K562 (cell line): Measurements from ENCODE around the gene MBOAT2. TPM values are rescaled to one million over a fixed set of nuclear protein-coding genes. Genes with fewer than 3 reads are reported as not detected.

Source experiments
- ATAC-seq: fragments of 200-7000 bp; cut with Tn5 transposase; 3 replicates; pipeline ENCODE4 v1.9.1; 2020; ENCODE audit warnings: moderate library complexity
- BruUV-seq: library from RNA; stranded (reverse); fragments of 400-500 nt; replicated peaks from 2 replicates; lab custom pipeline; 2021; lab: Mats Ljungman, UMichigan
- CTCF ChIA-PET: fragments of 300-600 bp; formaldehyde crosslinking; extraction: SDS; loops from one replicate; lab custom pipeline; 2021; ENCODE audit warnings: low intra/inter-chr PET ratio; lab: Yijun Ruan, JAX
- POLR2A ChIA-PET: fragments of 300-600, 350-650 bp; sonication (Branson Sonifier 250); formaldehyde crosslinking; extraction: SDS; loops from one replicate; lab custom pipeline; 2021; ENCODE audit warnings: antibody characterized with exemption, inconsistent platforms; lab: Yijun Ruan, JAX
- DNase-seq, 4 experiments: peaks; one replicate each; pipeline versions ENCODE4 v3.0.0 to v3.0.0-alpha.2; 2011 to 2018; ENCODE audit warnings: low spot score in 3 of 4, mixed read lengths in 3 of 4; ENCODE audit errors: extremely low read depth in 1 of 4
- FAIRE-seq: peaks from 2 replicates; lab custom pipeline; 2011; peaks lifted over from hg19 to GRCh38; lab: Jason Lieb, UNC
- H2AFZ ChIP-seq: 2 replicates; pipeline ENCODE4 v1.6.0; 2011; ENCODE audit warnings: low read depth, low read length, control low read depth, inconsistent platforms
- H3K27ac ChIP-seq: fragments of 200-600 bp; 3 replicates; pipeline ENCODE4 v1.8.0; 2011; ENCODE audit warnings: low read depth, mild to moderate bottlenecking, control low read depth, inconsistent platforms, low read length, moderate library complexity, mixed read lengths; ENCODE audit errors: extremely low read depth
- H3K27me3 ChIP-seq, 2 experiments: fragments of 300-600 bp in 1 of 2; 2 replicates in 1 of 2; 3 replicates in 1 of 2; pipeline versions ENCODE4 v1.6.0 to v1.8.0; 2011; ENCODE audit warnings: inconsistent platforms in 2 of 2, low read length in 2 of 2, mild to moderate bottlenecking in 1 of 2, mixed read lengths in 1 of 2, moderate library complexity in 1 of 2; ENCODE audit not compliant: control insufficient read depth in 2 of 2, insufficient read depth in 2 of 2
- H3K36me3 ChIP-seq: fragments of 300-600 bp; 3 replicates; pipeline ENCODE4 v1.8.0; 2011; ENCODE audit warnings: mild to moderate bottlenecking, low read length, inconsistent platforms; ENCODE audit not compliant: control insufficient read depth, insufficient read depth
- H3K4me1 ChIP-seq, 2 experiments: fragments of 200-600 bp in 1 of 2; replicated peaks in 1 of 2; 2 replicates in 1 of 2; 3 replicates in 1 of 2; pipeline versions ENCODE4 v1.5.1 to v1.8.0; 2011; ENCODE audit warnings: inconsistent platforms in 2 of 2, low read length in 2 of 2, mild to moderate bottlenecking in 1 of 2, mixed read lengths in 1 of 2, moderate library complexity in 1 of 2; ENCODE audit not compliant: control insufficient read depth in 2 of 2, insufficient read depth in 2 of 2
- H3K4me2 ChIP-seq: 2 replicates; pipeline ENCODE4 v1.6.1; 2011; ENCODE audit warnings: low read length, control low read depth, inconsistent platforms, mixed read lengths; ENCODE audit not compliant: insufficient read depth
- H3K4me3 ChIP-seq: fragments of 200-600 bp; sonication (generic), shearing (Covaris generic); 2 replicates; pipeline ENCODE4 v1.5.1; 2016; ENCODE audit warnings: control low read depth, inconsistent platforms
- H3K79me2 ChIP-seq: fragments of 200-600 bp; 3 replicates; pipeline ENCODE4 v1.8.0; 2011; ENCODE audit warnings: low read length, inconsistent platforms; ENCODE audit not compliant: control insufficient read depth, insufficient read depth
- H3K9ac ChIP-seq, 2 experiments: 2 replicates each; pipeline versions ENCODE4 v1.6.0 to v1.6.1; 2011; ENCODE audit warnings: low read depth in 2 of 2, low read length in 2 of 2, control low read depth in 1 of 2, inconsistent platforms in 1 of 2, mild to moderate bottlenecking in 1 of 2, mixed read lengths in 1 of 2; ENCODE audit not compliant: insufficient read depth in 1 of 2
- H3K9me1 ChIP-seq: one replicate; pipeline ENCODE4 v1.6.0; 2011; ENCODE audit warnings: inconsistent platforms, mild to moderate bottlenecking, low read length, moderate library complexity; ENCODE audit not compliant: control insufficient read depth, insufficient read depth
- H3K9me3 ChIP-seq: replicated peaks from 2 replicates; pipeline ENCODE4 v1.5.1; 2011; ENCODE audit warnings: low read depth, low read length, inconsistent platforms; ENCODE audit not compliant: control insufficient read depth, insufficient read depth
- H4K20me1 ChIP-seq: replicated peaks from 2 replicates; pipeline ENCODE4 v1.6.1; 2011; ENCODE audit warnings: low read length, inconsistent platforms, mixed read lengths; ENCODE audit not compliant: control insufficient read depth, insufficient read depth
- CHD1 ChIP-seq: fragments of 200-600 bp; sonication (generic); IDR thresholded peaks from one replicate; pipeline ENCODE4 v1.6.1; 2012; ENCODE audit warnings: mild to moderate bottlenecking, moderate library complexity, low read length, inconsistent platforms
- MXI1 ChIP-seq: IDR thresholded peaks from 2 replicates; pipeline ENCODE4 v1.6.1; 2011; ENCODE audit warnings: low read depth, mild to moderate bottlenecking, improper control_type of control experiment, low read length
- MYNN ChIP-seq, 2 experiments: sonication (generic); formaldehyde crosslinking in 1 of 2; IDR thresholded peaks; 2 replicates each; pipeline versions ENCODE4 v1.5.0 to v1.6.1; 2016 to 2020; ENCODE audit warnings: antibody characterized with exemption in 1 of 2, missing genetic modification reagents in 1 of 2
- POLR2AphosphoS2 ChIP-seq: IDR thresholded peaks from 2 replicates; pipeline ENCODE4 v1.6.1; 2012; ENCODE audit warnings: low read length, improper control_type of control experiment
- POLR3A ChIP-seq: IDR thresholded peaks from 2 replicates; pipeline ENCODE4 v1.6.1; 2011; ENCODE audit warnings: borderline replicate concordance, mild to moderate bottlenecking, moderate library complexity; ENCODE audit not compliant: insufficient read length, insufficient read depth; ENCODE audit errors: extremely low read depth
- PPARD ChIP-seq: fragments of 250-450 bp; sonication (Bioruptor Pico); IDR thresholded peaks from 2 replicates; pipeline ENCODE4 v1.8.0; 2022; ENCODE audit warnings: inconsistent platforms, mild to moderate bottlenecking, moderate library complexity
- TAL1 ChIP-seq: fragments of 450-650 bp; IDR thresholded peaks from 2 replicates; pipeline ENCODE4 v1.6.1; 2016; ENCODE audit warnings: mild to moderate bottlenecking
- ZC3H4 ChIP-seq: sonication (generic); formaldehyde crosslinking; IDR thresholded peaks from 2 replicates; pipeline ENCODE4 v1.9.0; 2021; ENCODE audit warnings: missing genetic modification reagents, borderline replicate concordance
- ZEB2 ChIP-seq: fragments of 450-650 bp; IDR thresholded peaks from 2 replicates; pipeline ENCODE4 v1.6.1; 2016
- ZNF644 ChIP-seq: fragments of 200-800 bp; sonication (Bioruptor generic); IDR thresholded peaks from 2 replicates; pipeline ENCODE4 v1.6.1; 2016; ENCODE audit warnings: low read depth, missing genetic modification characterization, missing compliant biosample characterization
- WGBS: fragments of 100-300 bp; shearing (Covaris generic); methylation state at CpG from one replicate; pipeline ENCODE4 v1.1.6; 2016; ENCODE audit warnings: low coverage, mixed read lengths; ENCODE audit not compliant: insufficient coverage; ENCODE audit errors: missing lambda C conversion rate; 5-methylcytosine and 5-hydroxymethylcytosine counted together
- in situ Hi-C: fragments of 300-500 bp; cut with MboI; formaldehyde crosslinking; loops from 4 replicates; pipeline ENCODE4 v1.15.0; 2018; ENCODE audit warnings: inconsistent platforms, mixed read lengths
- intact Hi-C: fragments of 100-400 bp; cut with micrococcal nuclease; formaldehyde crosslinking; loops from 2 replicates; pipeline ENCODE4 v1.14.2; 2022
- polyA plus RNA-seq, 8 experiments: library from polyadenylated mRNA; depleted of rRNA in 4 of 8; stranded (reverse) in 5 of 8; unstranded in 3 of 8; fragments of >200 nt; fragmentation: Nextera tagmentation in 2 of 8; fragmentation: Illumina TruSeq in 1 of 8; extraction: Ambion mirVana in 2 of 8; extraction: Trizol in 1 of 8; gene quantifications; 2 replicates each; pipeline versions ENCODE4 v1.2.1 to v1.2.3, GENCODE V29; 2011 to 2014; ENCODE audit warnings: inconsistent platforms in 1 of 8, missing spikeins in 1 of 8
- total RNA-seq, 7 experiments: library from RNA; depleted of rRNA in 6 of 7; stranded (reverse); fragments of >200 nt in 6 of 7; fragmentation: Illumina TruSeq in 2 of 7; extraction: Trizol in 2 of 7; gene quantifications; 2 replicates each; pipeline versions ENCODE4 v1.2.1 to v1.2.3, GENCODE V29; 2011 to 2021; ENCODE audit warnings: low replicate concordance in 1 of 7
- TF ChIP-seq, protein P1 (sequence below): sonication (generic); formaldehyde crosslinking; IDR thresholded peaks from 2 replicates; pipeline ENCODE4 v1.8.0; 2022; ENCODE audit warnings: mild to moderate bottlenecking, missing genetic modification reagents
- TF ChIP-seq, protein P2 (sequence below): fragments of 200-400 bp; formaldehyde crosslinking; IDR thresholded peaks from 2 replicates; pipeline ENCODE4 v1.6.1; 2017; ENCODE audit warnings: mild to moderate bottlenecking, low read depth, low read length, moderate library complexity

Gene MBOAT2
- total and polyA plus RNA-seq, 9 of the 15 experiments (the other 6 are each of a cell fraction or from before 2014, with no cell fraction given): 8.4 to 122 (median 27.6) TPM

DNA sequence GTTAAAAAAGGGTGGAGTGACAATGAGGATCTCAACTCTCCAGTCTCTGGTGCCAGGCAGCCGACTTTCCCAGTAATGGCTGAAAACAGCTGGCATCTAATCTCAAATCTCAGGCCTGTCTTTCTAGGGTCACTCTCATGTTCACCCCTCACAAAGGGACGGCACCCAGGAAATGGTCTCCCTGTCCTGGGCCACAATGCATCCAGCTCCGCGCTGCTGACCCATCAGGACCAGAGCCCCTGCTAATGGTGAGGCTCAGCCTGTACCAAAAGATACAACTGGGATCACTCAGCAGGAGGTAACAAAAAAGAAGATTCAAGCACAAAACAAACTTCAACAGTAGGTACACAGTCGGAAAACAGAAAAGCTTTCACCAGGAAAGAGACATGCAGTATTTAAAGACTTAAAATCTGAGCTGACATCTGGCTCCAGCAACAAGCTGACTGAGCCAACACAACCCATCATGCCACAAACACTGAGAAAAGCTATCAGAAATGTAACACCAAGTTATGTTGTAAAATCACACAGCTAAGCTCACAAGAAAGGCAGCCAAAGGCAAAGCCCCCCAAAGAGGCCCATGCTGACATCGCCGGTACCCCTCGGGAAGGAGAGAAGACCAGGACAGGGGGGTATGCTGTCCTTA, 152.5 kb downstream of the MBOAT2 start:
- WGBS: 82% methylated on average over 8 of the region's 8 CpGs
- H3K4me1 ChIP-seq: peaks cover 0 to 32% of the 10 kb centered on the region in 2 experiments; a peak in 3 of 5 replicates
- no peak overlapping the region for H3K9ac ChIP-seq
- H3K4me3 ChIP-seq: no peak overlapping the region
- ChIA-PET POLR2A (interaction anchor here (0.7 to 1.8 kb wide), 4 partner anchors 11 to 187 kb away, joined by 3 to 8 read pairs (median 3); no protein-coding TSS in a partner anchor), CTCF (no interaction called here)
- H2AFZ ChIP-seq: no peak overlapping the region
- ATAC-seq: no peak
- H3K36me3 ChIP-seq: 0 out of 3 replicates have a peak, but pooled peaks cover 4% of the 10 kb centered on the region
- no peaks in the 10 kb centered on the region for H4K20me1 ChIP-seq
- H3K27me3 ChIP-seq: no peaks in the 10 kb centered on the region
- H3K4me2 ChIP-seq: no peak overlapping the region
- FAIRE-seq: no peak
- in situ Hi-C loops (no loop called here), intact Hi-C loops (no loop called here)
- H3K27ac ChIP-seq: no peak overlapping the region
- H3K9me1 ChIP-seq: no peaks in the 10 kb centered on the region
- no TSS peak for BruUV-seq
- TF ChIP-seq, protein P1, sequence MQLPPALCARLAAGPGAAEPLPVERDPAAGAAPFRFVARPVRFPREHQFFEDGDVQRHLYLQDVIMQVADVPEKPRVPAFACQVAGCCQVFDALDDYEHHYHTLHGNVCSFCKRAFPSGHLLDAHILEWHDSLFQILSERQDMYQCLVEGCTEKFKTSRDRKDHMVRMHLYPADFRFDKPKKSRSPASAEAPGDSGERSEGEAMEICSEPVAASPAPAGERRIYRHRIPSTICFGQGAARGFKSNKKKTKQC (CRISPR knock-in tag): no peak
- 0 out of 2 replicates have a peak, but pooled peaks have one; percentile 32 for TF ChIP-seq POLR2AphosphoS2
- no peaks in the 10 kb centered on the region for H3K9me3 ChIP-seq
- DNase-seq: no peak
- no peaks in the 10 kb centered on the region for H3K79me2 ChIP-seq

DNA sequence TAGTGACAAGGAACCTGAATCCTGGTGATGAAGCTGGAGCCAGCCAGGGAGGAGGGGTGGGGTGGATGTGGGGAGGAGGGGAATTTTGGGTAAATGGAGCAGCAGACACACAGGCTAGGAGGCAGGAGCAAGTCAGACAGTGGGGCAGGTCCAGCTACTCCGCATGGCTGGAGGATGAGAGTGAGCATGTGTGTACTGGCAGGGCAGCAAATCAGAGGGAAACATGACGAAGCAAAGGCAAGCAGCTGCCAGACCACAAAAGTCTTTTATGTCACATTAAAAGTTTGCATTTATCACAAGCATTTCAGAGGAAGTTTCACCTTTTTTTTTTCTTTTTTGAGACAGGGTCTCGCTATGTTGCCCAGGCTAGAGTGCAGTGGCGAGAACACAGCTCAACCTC, 154.2 kb downstream of the MBOAT2 start:
- intact Hi-C loops (no loop called here), in situ Hi-C loops (no loop called here)
- Histone ChIP-seq H4K20me1 (no peaks in the 10 kb centered on the region), H2AFZ (no peak overlapping the region), H3K9me3 (no peaks in the 10 kb centered on the region), H3K9me1 (no peaks in the 10 kb centered on the region), H3K27ac (no peak overlapping the region), H3K4me3 (no peak overlapping the region), H3K79me2 (no peaks in the 10 kb centered on the region), H3K36me3 (no peaks in the 10 kb centered on the region), H3K27me3 (no peaks in the 10 kb centered on the region), H3K4me1 (peaks cover 0 to 31% of the 10 kb centered on the region in 2 experiments; a peak in 3 of 5 replicates), H3K4me2 (no peak overlapping the region), H3K9ac (no peak overlapping the region)
- FAIRE-seq (no peak), DNase-seq (no peak), ATAC-seq (peak; percentile 8; the same call in 1 of the 3 replicates)
- WGBS: 67% methylated on average over 4 of the region's 4 CpGs
- CTCF ChIA-PET: no interaction called here
- no TSS peak for BruUV-seq
- POLR2A ChIA-PET: interaction anchor here (0.7 to 1.1 kb wide), 2 partner anchors 13 to 560 kb away, joined by 4 read pairs; no protein-coding TSS in a partner anchor
- TF ChIP-seq PPARD (CRISPR knock-in tag) (no peak), TAL1 (no peak), CHD1 (no peak), MXI1 (no peak), ZNF644 (tag) (no peak), MYNN (IDR thresholded peaks at IDR 0.05) (peak; percentile 48; the same call in 1 of the 2 replicates), MYNN (CRISPR knock-in tag; IDR thresholded peaks at IDR 0.05) (no peak), ZC3H4 (no peak), ZEB2 (no peak), POLR3A (no peak)
- TF ChIP-seq, protein P2, sequence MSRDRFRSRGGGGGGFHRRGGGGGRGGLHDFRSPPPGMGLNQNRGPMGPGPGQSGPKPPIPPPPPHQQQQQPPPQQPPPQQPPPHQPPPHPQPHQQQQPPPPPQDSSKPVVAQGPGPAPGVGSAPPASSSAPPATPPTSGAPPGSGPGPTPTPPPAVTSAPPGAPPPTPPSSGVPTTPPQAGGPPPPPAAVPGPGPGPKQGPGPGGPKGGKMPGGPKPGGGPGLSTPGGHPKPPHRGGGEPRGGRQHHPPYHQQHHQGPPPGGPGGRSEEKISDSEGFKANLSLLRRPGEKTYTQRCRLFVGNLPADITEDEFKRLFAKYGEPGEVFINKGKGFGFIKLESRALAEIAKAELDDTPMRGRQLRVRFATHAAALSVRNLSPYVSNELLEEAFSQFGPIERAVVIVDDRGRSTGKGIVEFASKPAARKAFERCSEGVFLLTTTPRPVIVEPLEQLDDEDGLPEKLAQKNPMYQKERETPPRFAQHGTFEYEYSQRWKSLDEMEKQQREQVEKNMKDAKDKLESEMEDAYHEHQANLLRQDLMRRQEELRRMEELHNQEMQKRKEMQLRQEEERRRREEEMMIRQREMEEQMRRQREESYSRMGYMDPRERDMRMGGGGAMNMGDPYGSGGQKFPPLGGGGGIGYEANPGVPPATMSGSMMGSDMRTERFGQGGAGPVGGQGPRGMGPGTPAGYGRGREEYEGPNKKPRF: no peak
